K562 (cell line): ENCODE results near the gene APEX1. TPM values are rescaled to one million over a fixed set of nuclear protein-coding genes. Genes with fewer than 3 reads are reported as not detected.
A peak's percentile ranks its signal among the peaks of the same experiment; 100 is the strongest.

Source experiments
- ARID1B ChIP-seq: fragments of 450-650 bp; IDR thresholded peaks from 2 replicates; pipeline ENCODE4 v1.6.1; 2016; ENCODE audit warnings: antibody characterized with exemption, mild to moderate bottlenecking, inconsistent platforms
- ASH1L ChIP-seq: fragments of 450-650 bp; IDR thresholded peaks from 2 replicates; pipeline ENCODE4 v1.6.1; 2018; ENCODE audit warnings: borderline replicate concordance, mild to moderate bottlenecking, low read depth; ENCODE audit not compliant: partially characterized antibody
- BCLAF1 ChIP-seq, 2 experiments: fragments of 450-650 bp in 1 of 2; IDR thresholded peaks; 2 replicates each; pipeline ENCODE4 v1.6.1; 2011 to 2017; ENCODE audit warnings: low read depth in 2 of 2, antibody characterized with exemption in 1 of 2, borderline replicate concordance in 1 of 2, low read length in 1 of 2, mild to moderate bottlenecking in 1 of 2, mixed read lengths in 1 of 2; ENCODE audit not compliant: control insufficient read depth in 1 of 2
- EHMT2 ChIP-seq: fragments of 450-650 bp; IDR thresholded peaks from 2 replicates; pipeline ENCODE4 v1.6.1; 2018; ENCODE audit warnings: antibody characterized with exemption
- HDAC1 ChIP-seq, 2 experiments: fragments of 450-650 bp; IDR thresholded peaks; 2 replicates each; pipeline ENCODE4 v1.6.1; 2016 to 2017; ENCODE audit warnings: inconsistent platforms in 1 of 2, mild to moderate bottlenecking in 1 of 2, moderate library complexity in 1 of 2
- HMGN3 ChIP-seq: IDR thresholded peaks from 2 replicates; pipeline ENCODE4 v1.6.1; 2011; ENCODE audit warnings: borderline replicate concordance, low read depth, mild to moderate bottlenecking, mixed read lengths, low read length; ENCODE audit not compliant: insufficient read length; ENCODE audit errors: extremely low read depth
- NEUROD1 ChIP-seq: fragments of 150-350 bp; IDR thresholded peaks from 2 replicates; pipeline ENCODE4 v1.6.1; 2014; ENCODE audit warnings: borderline replicate concordance, low read length, low read depth; ENCODE audit not compliant: partially characterized antibody
- NKRF ChIP-seq: fragments of 450-650 bp; IDR thresholded peaks from 2 replicates; pipeline ENCODE4 v1.6.1; 2016; ENCODE audit warnings: borderline replicate concordance
- PCBP2 ChIP-seq: fragments of 200-400 bp; formaldehyde crosslinking; IDR thresholded peaks from 2 replicates; pipeline ENCODE4 v1.6.1; 2018; ENCODE audit warnings: low read length, low read depth, mild to moderate bottlenecking, moderate library complexity; ENCODE audit not compliant: poor library complexity, severe bottlenecking
- SMAD1 ChIP-seq: fragments of 150-350 bp; IDR thresholded peaks from 2 replicates; pipeline ENCODE4 v1.6.1; 2014; ENCODE audit warnings: low read length, low read depth; ENCODE audit not compliant: partially characterized antibody
- TAL1 ChIP-seq: fragments of 450-650 bp; IDR thresholded peaks from 2 replicates; pipeline ENCODE4 v1.6.1; 2016; ENCODE audit warnings: mild to moderate bottlenecking
- ZBTB26 ChIP-seq: fragments of 450-650 bp; formaldehyde crosslinking; IDR thresholded peaks from 2 replicates; pipeline ENCODE4 v1.4.0; 2022; ENCODE audit warnings: missing genetic modification characterization
- ZBTB34 ChIP-seq: fragments of 250-450 bp; sonication (Bioruptor Pico); IDR thresholded peaks from 2 replicates; pipeline ENCODE4 v1.8.0; 2021; ENCODE audit warnings: mild to moderate bottlenecking, moderate library complexity
- ZFP36 ChIP-seq: fragments of 150-350 bp; IDR thresholded peaks from 2 replicates; pipeline ENCODE4 v1.6.1; 2018; ENCODE audit warnings: low read length, low read depth; ENCODE audit not compliant: partially characterized antibody
- ZKSCAN8 ChIP-seq: fragments of 200-800 bp; sonication (Bioruptor generic); IDR thresholded peaks from 2 replicates; pipeline ENCODE4 v1.6.1; 2016; ENCODE audit warnings: missing genetic modification characterization, missing compliant biosample characterization
- ZNF699 ChIP-seq: fragments of 250-450 bp; sonication (Bioruptor Pico); IDR thresholded peaks from 2 replicates; pipeline ENCODE4 v1.8.0; 2021; ENCODE audit warnings: mild to moderate bottlenecking, moderate library complexity; ENCODE audit not compliant: insufficient replicate concordance
- polyA plus RNA-seq, 8 experiments: library from polyadenylated mRNA; depleted of rRNA in 4 of 8; stranded (reverse) in 5 of 8; unstranded in 3 of 8; fragments of >200 nt; fragmentation: Nextera tagmentation in 2 of 8; fragmentation: Illumina TruSeq in 1 of 8; extraction: Ambion mirVana in 2 of 8; extraction: Trizol in 1 of 8; gene quantifications; 2 replicates each; pipeline versions ENCODE4 v1.2.1 to v1.2.3, GENCODE V29; 2011 to 2014; ENCODE audit warnings: inconsistent platforms in 1 of 8, missing spikeins in 1 of 8
- total RNA-seq, 7 experiments: library from RNA; depleted of rRNA in 6 of 7; stranded (reverse); fragments of >200 nt in 6 of 7; fragmentation: Illumina TruSeq in 2 of 7; extraction: Trizol in 2 of 7; gene quantifications; 2 replicates each; pipeline versions ENCODE4 v1.2.1 to v1.2.3, GENCODE V29; 2011 to 2021; ENCODE audit warnings: low replicate concordance in 1 of 7

Gene APEX1
- total and polyA plus RNA-seq, 9 of the 15 experiments (the other 6 are each of a cell fraction or from before 2014, with no cell fraction given): 50.2 to 274 (median 158) TPM

GRCh38 chr14:20486684-20487395, 31.8 kb downstream of the APEX1 start (continued):
- no peak for TF ChIP-seq ZBTB34 (CRISPR knock-in tag)
- TF ChIP-seq ZNF699: no peak
- TF ChIP-seq BCLAF1 (IDR thresholded peaks at IDR 0.05; ENCODE audit: borderline replicate concordance in 1 of 2, control insufficient read depth in 1 of 2, low read depth in 2 of 2, low read length in 1 of 2): no peak
- no peak for TF ChIP-seq HDAC1 (IDR thresholded peaks at IDR 0.05)
- no peak for TF ChIP-seq NKRF
- no peak for TF ChIP-seq PCBP2
- no peak for TF ChIP-seq ASH1L
- TF ChIP-seq ZFP36: no peak
- TF ChIP-seq ZKSCAN8: no peak
- TF ChIP-seq TAL1: peak; percentile 63
- peak; percentile 67 for TF ChIP-seq ARID1B
- no peak for TF ChIP-seq ZBTB26
- no peak for TF ChIP-seq HMGN3
- TF ChIP-seq EHMT2: no peak
- TF ChIP-seq NEUROD1: no peak
- no peak for TF ChIP-seq SMAD1
